Fibroblast of lung (primary cell): ENCODE results near the gene RBM11.

Experiments used
- CTCF ChIP-seq, 2 donors: IDR thresholded peaks in 1 of 2; conservative IDR thresholded peaks in 1 of 2; 1 replicate in 1 of 2; 2 replicates in 1 of 2; pipeline ENCODE4 v1.5.1; 2011 to 2012; ENCODE audit warnings: low read length in 2 of 2, control low read depth in 1 of 2, inconsistent platforms in 1 of 2, low read depth in 1 of 2, mild to moderate bottlenecking in 1 of 2
- EZH2 ChIP-seq: IDR thresholded peaks from 2 replicates; pipeline ENCODE4 v1.5.1; 2012; ENCODE audit warnings: low read length, control low read depth, mild to moderate bottlenecking; ENCODE audit errors: missing control alignments

GRCh38 chr21:14270631-14271030 is 54.7 kb downstream of the RBM11 start:
- TF ChIP-seq EZH2, result no peak
- no peak for TF ChIP-seq CTCF (conservative IDR thresholded peaks at IDR 0.05 in 1 of 2, IDR thresholded peaks at IDR 0.05 in 1 of 2; ENCODE audit: low read depth in 1 of 2, low read length in 2 of 2)
